Thyroid gland (tissue), 4 donors: Measurements from ENCODE around the gene DPYSL4.

ENCODE experiments used
- POLR2A ChIP-seq, 2 donors: fragments of 450-650 bp; IDR thresholded peaks; one replicate each; pipeline ENCODE4 v1.6.1; 2017; ENCODE audit warnings: antibody characterized with exemption in 2 of 2, mild to moderate bottlenecking in 2 of 2, moderate library complexity in 1 of 2
- TF ChIP-seq, protein P1 (sequence below), 6 experiments: fragments of 200-600 bp in 3 of 6; fragments of 450-650 bp in 3 of 6; sonication (generic) in 3 of 6; IDR thresholded peaks; one replicate each; pipeline ENCODE4 v1.5.1; 2016 to 2019; ENCODE audit warnings: antibody characterized with exemption in 6 of 6, mild to moderate bottlenecking in 2 of 6, inconsistent platforms in 1 of 6, moderate library complexity in 1 of 6

GRCh38 chr10:132253092-132253687, 66.4 kb downstream of the DPYSL4 start:
- TF ChIP-seq, protein P1, sequence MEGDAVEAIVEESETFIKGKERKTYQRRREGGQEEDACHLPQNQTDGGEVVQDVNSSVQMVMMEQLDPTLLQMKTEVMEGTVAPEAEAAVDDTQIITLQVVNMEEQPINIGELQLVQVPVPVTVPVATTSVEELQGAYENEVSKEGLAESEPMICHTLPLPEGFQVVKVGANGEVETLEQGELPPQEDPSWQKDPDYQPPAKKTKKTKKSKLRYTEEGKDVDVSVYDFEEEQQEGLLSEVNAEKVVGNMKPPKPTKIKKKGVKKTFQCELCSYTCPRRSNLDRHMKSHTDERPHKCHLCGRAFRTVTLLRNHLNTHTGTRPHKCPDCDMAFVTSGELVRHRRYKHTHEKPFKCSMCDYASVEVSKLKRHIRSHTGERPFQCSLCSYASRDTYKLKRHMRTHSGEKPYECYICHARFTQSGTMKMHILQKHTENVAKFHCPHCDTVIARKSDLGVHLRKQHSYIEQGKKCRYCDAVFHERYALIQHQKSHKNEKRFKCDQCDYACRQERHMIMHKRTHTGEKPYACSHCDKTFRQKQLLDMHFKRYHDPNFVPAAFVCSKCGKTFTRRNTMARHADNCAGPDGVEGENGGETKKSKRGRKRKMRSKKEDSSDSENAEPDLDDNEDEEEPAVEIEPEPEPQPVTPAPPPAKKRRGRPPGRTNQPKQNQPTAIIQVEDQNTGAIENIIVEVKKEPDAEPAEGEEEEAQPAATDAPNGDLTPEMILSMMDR (IDR thresholded peaks at IDR 0.05) = no peak
- no peak for TF ChIP-seq POLR2A (IDR thresholded peaks at IDR 0.05)
